GM12873 (cell line): Measurements from ENCODE around the gene LBH.

Experiments used
- TF ChIP-seq, protein P1 (sequence below): IDR thresholded peaks from 2 replicates; pipeline ENCODE4 v1.5.1; 2012; ENCODE audit warnings: low read depth, mild to moderate bottlenecking, moderate library complexity, low read length, control low read depth; ENCODE audit not compliant: insufficient read depth; ENCODE audit errors: missing control alignments

LBH gene

GRCh38 chr2:30294133-30294532 lies 62.8 kb downstream of the LBH start:
- TF ChIP-seq, protein P1, sequence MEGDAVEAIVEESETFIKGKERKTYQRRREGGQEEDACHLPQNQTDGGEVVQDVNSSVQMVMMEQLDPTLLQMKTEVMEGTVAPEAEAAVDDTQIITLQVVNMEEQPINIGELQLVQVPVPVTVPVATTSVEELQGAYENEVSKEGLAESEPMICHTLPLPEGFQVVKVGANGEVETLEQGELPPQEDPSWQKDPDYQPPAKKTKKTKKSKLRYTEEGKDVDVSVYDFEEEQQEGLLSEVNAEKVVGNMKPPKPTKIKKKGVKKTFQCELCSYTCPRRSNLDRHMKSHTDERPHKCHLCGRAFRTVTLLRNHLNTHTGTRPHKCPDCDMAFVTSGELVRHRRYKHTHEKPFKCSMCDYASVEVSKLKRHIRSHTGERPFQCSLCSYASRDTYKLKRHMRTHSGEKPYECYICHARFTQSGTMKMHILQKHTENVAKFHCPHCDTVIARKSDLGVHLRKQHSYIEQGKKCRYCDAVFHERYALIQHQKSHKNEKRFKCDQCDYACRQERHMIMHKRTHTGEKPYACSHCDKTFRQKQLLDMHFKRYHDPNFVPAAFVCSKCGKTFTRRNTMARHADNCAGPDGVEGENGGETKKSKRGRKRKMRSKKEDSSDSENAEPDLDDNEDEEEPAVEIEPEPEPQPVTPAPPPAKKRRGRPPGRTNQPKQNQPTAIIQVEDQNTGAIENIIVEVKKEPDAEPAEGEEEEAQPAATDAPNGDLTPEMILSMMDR: no peak

- TF ChIP-seq, protein P1: no peak
These were observed 65.2 kb downstream of the LBH start for GRCh38 chr2:30296496-30296895.

DNA sequence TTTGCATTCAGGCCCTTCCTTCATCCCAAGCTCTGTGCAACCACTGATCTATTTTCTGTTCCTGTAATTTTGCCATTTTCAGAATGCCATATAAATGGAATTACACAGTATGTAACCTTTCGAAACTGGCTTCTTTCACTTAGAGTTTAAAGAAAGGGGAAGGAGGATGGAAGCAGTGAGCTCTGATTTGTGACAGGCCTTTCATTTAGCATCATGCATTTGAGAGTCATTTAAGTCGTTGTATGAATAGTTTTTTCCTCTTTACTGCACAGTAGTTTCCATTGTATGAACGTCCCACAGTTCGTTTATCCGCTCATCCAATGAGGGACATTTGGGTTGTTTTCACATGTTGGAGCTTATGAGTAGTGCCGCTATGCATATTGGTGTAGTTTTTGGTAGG lies 67.0 kb downstream of the LBH start:
- TF ChIP-seq, protein P1: no peak

- TF ChIP-seq, protein P1: no peak
These were observed 68.8 kb downstream of the LBH start for GRCh38 chr2:30300122-30300455.

DNA sequence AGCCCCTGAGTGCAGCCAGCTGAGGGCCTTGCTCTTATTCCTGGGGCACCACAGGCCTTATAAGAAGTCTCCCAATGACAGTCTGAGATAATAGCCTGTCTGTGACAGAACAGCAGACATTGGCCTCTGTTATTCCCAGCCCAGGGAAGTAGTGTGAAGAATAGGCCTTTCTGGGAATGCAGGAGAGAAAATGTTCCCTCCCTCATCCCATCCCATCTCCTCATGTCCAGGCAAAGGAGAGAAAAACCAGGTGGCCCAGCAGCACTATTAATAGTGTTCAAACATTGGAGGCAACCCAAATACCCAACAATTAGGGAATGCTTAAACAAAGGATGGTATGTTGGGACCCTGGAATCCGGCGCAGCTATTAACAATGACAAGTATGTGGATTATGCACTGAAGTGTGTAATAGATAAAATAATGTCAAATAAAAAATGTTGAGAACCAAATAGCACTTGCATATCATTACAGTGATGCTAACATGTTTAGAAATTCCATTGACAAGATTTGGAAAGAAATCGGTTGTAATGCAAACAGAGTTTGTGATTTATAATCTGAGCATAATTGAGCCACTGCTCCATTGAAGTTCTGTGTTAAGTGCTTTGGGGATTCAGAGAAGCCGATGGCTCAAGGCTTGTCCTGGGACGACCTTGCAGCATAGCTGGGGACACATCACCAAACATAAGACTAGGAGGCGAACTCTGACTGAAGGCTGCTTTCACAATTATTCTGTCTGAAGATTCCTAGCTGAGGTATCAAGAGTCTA lies 69.3 kb downstream of the LBH start:
- TF ChIP-seq, protein P1: no peak

DNA sequence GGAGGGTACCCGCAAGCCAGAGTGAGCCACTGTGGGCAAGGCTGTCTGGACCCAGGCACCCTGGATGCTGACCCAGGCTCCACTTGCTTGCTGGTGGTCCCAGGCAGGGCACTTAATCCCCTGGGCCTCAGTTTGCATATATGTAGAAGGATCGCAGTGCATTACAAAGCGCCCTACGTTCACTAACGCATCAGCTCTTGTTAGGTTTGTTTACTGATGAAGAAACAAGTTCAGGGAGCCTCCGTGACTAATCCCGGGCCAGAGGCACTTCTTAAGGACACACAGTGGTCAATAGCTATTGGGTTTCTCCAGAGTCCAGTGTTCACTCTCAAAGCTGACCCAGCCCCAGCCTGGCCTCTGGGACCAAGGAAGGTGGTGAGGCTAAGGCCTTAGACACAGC lies 70.2 kb downstream of the LBH start:
- TF ChIP-seq, protein P1: no peak

GRCh38 chr2:30302566-30302965 lies 71.2 kb downstream of the LBH start:
- TF ChIP-seq, protein P1: no peak
